HG03342 (cell line): ENCODE measurements around the gene LIMS2.

Experiments used
- ATAC-seq: cut with Tn5 transposase; IDR thresholded peaks from one replicate; pipeline ENCODE4 v1.9.1; 2021; ENCODE audit warnings: mild to moderate bottlenecking, moderate library complexity; ENCODE audit not compliant: unreplicated experiment

LIMS2 gene

DNA sequence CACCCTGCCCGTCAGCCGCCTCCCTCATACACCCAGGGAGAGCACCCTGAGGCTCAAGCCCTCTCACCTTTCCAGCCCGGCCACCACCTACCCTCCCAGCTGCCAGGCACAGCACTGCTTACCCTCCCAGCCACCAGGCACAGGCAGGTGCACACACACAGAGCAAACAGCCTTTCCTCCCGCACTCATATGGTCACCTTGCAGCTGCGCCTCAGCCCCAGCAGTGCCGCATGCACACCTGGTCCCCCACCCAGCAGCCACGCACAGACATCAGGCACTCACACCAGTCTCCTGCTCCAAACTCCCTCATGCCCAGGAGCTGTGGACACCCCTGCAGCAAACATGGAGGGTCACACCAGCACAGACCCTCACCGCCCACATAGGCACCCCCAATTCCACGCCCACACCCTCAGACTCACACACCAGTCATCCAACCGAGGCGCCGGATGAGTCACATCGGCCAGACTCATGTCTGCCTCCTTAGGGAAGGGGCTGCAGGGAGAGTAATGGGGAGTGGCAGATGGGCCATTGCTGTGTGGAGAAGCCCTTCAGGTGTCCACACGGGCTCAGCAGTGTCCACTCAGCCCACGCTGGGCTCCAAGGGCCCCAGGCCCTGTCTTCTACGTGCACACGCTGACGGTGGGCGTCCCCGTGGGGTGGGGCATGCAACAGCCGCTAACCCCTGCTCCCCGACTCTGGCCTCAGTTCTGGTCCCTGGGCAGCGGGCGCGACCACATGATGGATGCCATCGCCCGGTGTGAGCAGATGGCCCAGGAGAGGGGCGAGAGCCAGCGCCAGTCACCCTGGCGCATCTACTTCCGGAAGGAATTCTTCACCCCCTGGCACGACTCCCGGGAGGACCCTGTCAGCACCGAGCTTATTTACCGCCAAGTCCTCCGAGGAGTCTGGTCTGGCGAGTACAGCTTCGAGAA, 51.7 kb downstream of the LIMS2 start:
- no peak for ATAC-seq

GRCh38 chr2:127622561-127623387, 52.6 kb downstream of the LIMS2 start:
- ATAC-seq: no peak

DNA sequence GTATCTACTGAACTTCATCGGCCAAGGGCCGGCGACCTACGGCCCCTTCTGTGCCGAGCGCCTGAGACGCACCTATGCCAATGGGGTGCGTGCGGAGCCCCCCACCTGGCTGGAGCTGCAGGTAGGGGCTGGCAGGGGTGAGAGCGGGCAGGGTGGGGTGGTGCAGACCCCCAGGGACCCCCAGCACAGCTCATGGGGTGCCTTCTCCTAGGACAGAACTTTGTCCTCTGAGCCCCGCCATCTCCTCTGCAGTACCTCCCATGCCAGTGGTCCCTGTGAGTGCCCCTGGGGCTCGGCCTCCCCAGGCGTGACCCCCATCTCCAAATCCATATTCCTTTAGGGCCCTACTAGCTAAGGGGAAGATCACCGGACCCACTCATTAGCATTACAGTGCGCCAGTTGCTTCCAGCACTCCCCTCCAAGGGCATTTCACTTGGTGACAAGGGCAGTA, 53.3 kb downstream of the LIMS2 start:
- no peak for ATAC-seq

DNA sequence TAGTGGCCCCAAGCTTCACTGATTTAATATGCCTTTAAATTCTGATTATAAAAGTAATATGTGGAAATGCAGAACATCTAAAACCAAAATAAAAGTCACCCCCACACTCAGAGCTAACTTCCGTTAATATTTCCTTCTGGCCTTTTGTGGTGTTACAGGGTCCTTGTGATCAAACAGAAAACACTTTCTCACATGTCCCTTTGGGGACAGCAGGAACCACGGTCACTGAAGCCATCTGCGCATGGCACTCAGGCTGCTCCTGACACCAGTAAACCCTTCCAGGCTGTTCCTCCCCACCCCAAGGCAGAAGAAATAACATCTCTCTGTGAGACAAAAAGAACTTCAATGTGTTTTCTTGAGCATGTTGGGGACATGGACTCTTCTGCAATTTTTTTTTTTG, 54.5 kb downstream of the LIMS2 start:
- ATAC-seq: no peak

DNA sequence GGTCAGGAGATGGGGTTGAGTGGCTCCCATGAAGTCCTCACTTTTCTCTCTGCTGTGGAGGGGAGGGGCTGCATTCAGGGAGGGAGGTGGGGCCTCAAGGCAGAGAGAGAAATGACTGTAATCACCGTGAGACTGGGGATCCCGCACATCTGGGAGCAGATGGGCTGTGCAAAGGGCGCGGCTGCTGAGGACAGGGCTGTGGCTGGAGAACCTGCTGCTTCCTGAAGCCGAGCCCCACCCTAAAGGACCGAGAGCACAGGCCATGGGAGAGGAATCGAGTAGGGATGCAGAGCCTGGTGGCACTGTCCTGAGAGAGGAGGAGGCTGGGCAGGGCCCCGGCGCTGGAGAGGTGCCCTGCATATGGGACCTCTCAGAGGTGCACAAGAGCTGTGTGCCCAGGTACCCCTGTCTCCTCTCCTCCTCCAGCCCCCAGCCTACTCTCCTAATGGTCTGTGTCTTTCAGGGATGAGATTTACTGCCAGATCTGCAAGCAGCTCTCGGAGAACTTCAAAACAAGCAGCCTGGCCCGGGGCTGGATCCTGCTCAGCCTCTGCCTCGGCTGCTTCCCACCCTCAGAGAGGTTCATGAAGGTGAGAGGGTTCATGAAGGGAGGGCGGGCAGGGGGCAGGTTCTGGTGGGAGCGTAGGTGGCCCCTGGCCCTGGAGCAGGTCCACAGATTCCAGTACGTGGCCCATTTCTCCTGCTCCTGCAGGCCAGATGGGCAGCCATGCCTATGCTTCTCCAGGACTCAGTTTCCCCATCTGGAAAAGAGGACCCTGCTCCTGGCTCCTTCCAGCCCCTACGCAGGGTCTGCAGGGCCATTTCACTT, 55.2 kb downstream of the LIMS2 start:
- no peak for ATAC-seq

GRCh38 chr2:127619203-127619590, 56.1 kb downstream of the LIMS2 start:
- ATAC-seq: no peak

DNA sequence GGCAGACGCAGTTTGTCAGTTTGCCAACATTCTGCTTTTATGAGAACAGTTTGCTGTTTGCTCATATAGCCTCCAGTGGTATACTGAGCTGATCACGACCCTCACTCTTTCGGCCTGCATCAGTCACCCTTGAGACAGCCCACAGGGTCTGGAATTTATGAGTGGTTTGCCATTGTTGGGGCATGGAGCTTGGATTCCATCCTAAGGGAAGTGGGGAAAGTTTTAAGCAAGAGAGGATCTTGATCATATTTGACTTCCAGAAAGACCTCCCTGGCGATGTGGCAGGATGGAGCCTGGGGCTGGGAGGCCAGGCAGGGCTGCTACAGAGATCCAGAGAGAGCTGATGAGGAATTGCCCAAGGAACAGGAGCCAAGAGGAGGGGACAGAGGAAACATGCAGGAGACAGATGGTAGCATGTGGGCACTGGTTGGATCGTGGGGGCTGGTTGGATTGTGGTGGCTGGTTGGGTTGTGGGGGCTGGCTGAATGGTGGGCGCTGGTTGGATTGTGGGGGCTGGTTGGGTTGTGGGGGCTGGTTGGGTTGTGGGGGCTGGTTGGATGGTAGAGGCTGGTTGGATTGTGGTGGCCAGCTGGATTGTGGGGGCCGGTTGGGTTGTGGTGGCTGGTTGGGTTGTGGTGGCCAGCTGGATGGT, 56.7 kb downstream of the LIMS2 start:
- no peak for ATAC-seq

DNA sequence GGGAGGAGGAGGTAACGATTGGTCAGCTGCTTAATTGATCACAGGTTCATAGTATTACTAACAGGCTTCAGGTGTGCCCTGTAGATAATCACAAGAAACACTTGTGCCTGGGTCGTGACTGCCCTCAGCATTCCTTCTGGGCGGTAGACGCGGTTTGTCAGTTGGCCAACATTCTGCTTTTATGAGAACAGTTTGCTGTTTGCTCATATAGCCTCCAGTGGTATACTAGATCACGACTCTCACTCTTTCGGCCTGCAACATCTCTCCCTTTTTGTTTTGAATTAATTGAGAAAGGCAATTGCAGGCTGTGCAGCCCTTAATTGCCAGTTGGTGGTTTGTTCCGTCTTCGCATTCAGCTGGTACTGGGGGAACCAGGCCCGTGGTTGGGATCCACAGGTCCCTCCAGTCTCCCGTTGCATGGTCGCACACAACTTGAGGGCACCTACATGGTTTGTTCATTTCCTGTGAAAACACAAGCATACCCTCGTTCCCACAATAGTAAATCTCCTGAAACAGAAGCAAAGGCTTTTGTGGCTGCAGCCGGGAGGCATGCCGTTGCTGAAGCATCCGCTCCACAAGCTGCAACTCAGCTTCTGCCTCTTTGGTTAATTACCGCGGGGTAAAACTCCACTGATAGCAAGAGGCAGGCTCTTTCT, 59.7 kb downstream of the LIMS2 start:
- ATAC-seq: no peak

GRCh38 chr2:127614731-127615130, 60.6 kb downstream of the LIMS2 start:
- no peak for ATAC-seq

GRCh38 chr2:127614246-127614645, 61.1 kb downstream of the LIMS2 start:
- no peak for ATAC-seq

- no peak for ATAC-seq
Observed at GRCh38 chr2:127612111-127612822, 63.1 kb downstream of the LIMS2 start.

DNA sequence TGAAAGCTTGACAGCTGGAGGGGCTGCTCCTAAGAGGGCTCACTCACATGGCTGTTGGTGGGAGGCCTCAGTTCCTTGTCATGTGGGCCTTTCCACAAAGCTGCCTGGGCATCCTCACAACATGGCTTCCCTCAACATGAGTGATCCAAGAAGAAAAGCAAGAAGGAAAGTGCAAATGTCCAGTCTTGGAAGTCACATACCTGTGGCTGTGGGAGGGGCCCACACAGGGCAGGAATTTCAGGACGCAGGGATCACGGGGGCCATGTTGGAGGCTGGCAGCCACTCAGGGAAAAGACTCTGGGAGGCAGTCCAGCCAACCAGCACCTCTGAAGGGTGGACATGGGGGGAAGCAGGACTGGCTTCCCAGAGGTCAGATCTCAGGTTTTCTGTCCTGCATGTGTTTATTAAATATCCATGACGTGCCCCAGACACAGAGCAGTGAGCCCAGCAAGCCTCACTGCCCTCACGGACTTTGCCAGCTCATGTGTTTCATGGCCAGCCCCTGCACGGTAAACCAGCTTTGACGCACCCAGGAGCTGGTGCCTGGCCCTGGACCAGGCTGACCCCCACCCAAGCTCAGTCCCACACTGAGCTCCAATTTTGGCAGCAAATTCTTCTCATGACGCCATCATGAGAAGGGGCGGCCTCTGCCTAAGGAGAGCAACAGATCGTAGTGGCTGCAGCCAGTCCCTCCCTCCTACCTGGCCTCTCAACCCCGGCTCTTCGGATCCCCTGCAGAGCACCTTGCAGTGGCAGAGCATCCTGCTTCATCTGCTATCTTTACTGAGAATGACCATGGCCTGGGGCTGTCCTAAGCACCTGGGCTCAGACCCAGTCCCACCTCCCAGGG, 64.0 kb downstream of the LIMS2 start:
- ATAC-seq: no peak

DNA sequence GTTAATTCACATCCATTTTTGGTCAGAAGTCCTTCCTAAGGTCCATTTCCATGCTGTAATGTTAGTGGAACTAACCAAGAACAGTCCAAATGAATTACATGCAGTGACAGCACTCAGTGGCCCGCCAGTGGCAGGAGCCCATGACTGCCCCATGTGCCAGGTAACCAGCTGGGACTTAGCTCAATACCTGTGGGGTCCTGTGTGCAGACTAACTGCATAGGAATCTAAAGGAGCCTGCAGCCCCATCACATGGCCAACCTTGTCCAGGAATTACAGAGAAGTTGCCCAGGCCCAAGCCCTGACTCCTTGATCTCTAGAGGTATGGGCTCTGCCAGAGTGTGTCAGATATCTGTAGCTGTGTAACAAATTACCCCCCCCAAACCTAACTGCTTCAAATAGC, 64.8 kb downstream of the LIMS2 start:
- no peak for ATAC-seq

- ATAC-seq: no peak
Observed at GRCh38 chr2:127609818-127610217, 65.5 kb downstream of the LIMS2 start.

GRCh38 chr2:127609031-127609751, 66.1 kb downstream of the LIMS2 start:
- ATAC-seq: no peak

GRCh38 chr2:127608061-127609030, 67.0 kb downstream of the LIMS2 start:
- no peak for ATAC-seq
